GM12892 (cell line): Measurements from ENCODE around the gene CYTH4.

ENCODE experiments used
- POLR2A ChIP-seq: IDR thresholded peaks from 2 replicates; pipeline ENCODE4 v1.6.1; 2011; ENCODE audit warnings: low read depth, low read length, control low read depth
- POLR2AphosphoS5 ChIP-seq: IDR thresholded peaks from 2 replicates; pipeline ENCODE4 v1.6.1; 2011; ENCODE audit warnings: low read depth, low read length, control low read depth

GRCh38 chr22:37324340-37325038 is 42.2 kb downstream of the CYTH4 start:
- TF ChIP-seq POLR2A: no peak
- TF ChIP-seq POLR2AphosphoS5: no peak
